Endothelial cell of hepatic sinusoid (primary cell): ENCODE measurements around the gene FUT2.

Experiments
- in situ Hi-C: cut with HindIII; loops from 2 replicates; pipeline ENCODE4 v1.10.0; 2017; ENCODE audit warnings: low sequenced_read_pairs

The FUT2 gene

DNA sequence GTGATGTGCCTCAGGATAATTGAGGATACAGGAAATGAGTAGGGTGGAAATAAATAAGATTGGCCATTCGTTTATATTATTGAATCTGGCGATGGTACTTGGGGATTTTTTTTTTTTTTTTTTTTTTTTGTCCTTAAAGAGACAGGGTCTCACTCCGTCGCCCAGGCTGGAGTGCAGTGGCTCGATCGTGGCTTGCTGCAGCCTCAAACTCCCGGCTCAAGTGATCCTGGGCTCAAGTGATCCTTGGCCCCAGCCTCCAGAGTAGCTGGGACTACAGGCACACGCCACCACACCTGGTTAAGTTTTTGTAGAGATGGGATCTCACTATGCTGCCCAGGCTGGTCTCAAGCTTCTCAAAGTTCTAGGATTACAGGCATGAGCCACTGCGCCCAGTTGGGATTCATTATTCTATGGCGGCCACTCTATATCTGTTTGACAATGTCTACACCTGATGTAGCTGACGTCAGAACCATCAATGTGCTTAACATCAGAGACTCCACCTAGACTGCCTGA, 26.5 kb downstream of the FUT2 start:
- in situ Hi-C loops = loop anchor here (5.0 kb wide), 2 partner anchors 90 kb away; partner anchors contain the start of gene BCAT2

DNA sequence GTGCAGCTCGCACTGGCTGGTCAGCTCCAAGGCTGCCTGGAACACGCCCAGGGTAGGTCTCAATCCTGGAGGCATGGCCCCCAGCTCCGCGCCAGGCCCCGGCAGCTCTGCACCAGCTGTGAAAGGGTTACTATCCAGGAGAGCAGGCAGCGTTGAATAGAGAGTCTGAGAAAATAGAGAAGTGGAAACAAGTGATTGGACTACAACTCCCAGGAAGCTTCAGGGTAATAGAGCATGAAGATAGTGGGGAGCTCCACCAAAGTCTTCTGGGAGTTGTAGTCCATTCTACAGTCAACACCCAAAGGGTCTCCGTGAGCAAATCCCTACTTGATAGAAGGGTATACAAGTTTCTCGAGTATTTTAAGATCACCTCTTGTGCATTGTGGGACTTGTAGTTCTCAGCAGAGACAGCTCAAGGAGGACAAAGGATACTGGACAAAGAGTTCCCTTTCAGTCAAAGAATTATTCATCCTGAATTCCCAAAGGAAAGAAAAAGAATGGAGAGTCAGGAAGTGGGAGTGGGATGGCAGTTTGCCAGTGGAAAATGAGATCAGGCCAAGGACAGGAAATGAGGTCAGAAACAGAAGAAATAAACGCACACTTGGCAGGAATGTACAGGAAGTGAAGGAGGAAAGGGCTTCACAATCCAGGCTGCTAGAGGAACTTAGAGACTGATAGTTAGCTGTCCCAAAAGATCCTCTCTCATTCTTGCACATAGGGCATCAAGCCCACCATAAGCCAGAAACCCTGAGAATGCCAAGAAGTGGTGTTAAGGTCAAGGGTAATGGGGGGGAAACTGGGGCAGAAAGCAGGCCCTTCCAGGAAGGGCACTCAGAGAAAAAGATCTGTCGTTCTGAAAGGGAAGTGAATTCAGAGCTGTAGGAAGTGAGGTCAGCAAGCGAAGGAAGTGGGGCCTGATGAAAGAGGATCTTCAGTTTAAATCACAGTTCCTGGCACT, 29.3 kb downstream of the FUT2 start:
- in situ Hi-C loops = loop anchor here (5.0 kb wide), 2 partner anchors 87 to 93 kb away; partner anchors contain the start of gene BCAT2

DNA sequence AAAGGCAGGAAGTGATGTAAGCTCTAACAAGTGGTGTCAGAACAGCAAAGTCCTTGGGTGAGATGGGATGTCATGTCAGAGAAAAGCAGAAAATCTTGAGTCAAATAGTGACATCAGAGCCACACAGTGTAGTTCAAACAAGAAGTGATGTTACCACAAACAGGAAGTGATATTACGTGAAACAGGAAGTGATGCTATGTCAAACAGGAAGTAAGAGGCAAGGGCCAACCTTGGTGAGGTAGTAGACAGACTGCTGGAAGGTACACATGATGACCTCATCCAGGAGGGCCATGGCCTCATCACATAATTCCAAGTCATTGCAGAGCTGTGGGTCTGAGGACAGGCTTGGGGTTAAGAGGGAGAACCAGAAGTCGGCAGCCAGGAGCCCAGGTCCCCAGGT, 30.8 kb downstream of the FUT2 start:
- in situ Hi-C loops = no loop called here

DNA sequence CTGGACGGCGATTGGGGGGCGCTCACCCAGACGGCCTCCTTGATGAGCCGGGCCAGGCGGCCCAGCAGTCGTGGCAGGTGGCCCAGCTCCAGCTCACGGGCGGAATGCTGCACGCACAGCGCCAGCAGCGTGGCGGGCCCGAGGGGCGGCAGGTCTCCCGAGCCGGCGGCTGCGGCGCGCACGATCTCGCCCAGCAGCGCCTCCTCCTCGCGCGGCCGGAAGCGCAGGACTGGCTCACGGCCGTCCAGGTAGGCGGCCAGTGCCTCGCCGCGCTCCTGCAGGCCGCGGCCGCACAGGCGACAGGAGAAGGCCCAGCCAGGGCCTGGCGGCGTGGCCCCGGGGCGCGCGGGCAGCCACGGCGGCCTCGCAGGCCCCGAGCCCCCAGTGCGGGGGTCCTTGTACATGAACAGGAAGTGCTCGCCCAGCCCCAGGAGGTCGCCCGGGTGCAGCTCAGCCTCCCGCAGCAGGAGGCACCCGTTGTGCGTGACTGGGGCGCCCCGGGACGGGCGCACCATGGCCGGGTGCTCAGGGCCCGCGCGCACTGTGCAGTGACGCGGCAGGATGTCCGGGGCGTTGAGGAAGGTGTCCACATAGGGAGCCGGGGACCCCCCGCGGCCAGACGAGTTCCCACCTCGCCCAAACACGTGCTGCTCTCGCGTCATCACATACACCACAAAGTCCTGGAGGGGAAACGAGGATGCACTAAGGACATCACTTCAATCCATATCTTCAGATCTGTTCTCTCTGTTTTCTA, 33.3 kb downstream of the FUT2 start:
- in situ Hi-C loops = no loop called here

DNA sequence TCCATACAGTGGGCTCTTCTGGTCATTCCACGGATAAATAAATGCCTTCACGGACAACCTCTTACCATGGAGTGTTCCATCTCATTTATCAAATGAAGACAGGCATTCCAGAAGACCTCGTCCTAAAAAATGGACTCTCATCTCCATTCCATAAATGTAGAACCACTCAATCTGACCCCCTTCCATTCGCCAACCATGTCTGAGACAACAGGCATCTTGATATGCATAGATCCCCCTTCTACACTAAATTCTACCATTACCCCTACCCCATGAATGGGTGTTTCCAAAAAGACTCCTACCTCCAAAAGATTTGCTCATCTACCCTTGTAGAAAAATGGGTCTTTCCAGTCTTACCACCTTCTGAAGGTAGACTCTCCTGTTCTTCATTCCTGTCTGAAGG, 35.7 kb downstream of the FUT2 start:
- in situ Hi-C loops = no loop called here

DNA sequence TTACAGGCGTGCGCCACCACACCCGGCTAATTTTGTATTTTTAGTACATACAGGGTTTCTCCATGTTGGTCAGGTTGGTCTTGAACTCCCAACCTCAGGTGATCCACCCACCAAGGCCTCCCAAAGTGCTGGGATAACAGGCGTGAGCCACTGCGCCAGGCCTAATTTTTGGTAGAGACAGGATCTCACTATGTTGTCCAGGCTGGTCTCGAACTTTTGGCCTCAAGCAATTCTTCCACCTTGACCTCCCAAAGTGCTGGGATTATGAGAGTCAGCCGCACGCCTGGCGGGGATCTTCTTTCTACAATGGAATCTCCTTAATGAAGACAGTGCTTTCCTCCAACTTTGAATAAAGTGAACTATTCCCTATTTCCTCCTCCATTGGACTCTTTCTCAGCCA, 38.9 kb downstream of the FUT2 start:
- in situ Hi-C loops = no loop called here

DNA sequence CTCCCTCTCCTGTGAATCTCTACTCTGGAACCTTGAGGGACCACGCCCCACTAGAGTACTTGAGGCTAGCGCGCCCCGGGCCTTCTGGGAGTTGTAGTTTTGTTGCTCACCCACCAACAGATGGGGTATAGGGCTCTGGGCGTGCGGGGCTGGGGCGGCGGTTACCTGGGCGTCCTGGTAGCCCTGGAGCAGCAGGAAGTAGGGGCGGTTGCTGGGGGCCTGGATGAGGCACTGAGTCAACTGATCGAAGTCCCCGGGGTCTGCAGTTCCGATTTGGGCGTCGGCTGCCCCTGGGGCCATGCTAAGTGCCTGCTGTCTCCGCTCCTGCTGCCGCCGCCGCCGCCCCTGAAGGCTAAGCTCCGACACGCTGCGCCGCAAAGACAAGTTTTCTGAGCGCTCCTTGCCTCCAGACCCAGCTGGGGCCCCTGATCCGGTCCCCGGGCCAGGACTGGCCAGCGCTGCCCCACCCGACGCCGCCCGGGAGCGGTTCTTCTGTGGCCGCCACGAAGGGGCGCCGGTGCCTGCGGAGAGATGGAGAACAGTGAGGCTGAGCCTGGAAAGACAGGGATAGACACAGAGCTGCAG, 39.4 kb downstream of the FUT2 start:
- in situ Hi-C loops = no loop called here

DNA sequence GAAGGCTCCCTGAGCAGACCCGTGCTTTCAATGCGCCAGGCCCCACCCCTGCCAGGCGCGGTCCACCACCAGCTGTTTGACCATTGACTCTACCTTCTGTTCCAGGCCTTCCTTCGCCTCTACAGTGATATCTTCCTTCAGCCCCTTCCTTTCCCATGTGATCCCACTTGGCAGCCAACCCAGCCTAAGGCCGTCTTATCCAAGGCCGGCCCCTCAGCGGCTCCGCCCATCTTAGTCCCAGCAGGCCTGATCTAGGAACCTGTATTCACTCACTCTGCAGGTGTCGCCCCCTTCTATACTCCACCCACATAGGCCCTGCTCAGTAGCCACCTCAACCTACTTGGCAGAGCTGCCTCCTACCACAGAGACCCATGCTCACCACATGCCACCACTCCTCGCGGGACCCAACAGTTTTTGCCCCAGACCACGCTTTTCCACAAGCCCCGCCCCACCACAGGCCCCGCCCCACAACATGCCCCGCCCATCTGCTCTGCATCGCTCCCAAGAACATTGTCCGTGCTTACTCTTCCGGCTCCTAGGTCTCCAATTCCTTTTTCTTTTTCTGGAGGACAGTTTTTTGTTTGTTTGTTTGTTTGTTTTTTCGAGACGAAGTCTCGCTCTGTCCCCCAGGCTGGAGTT, 41.7 kb downstream of the FUT2 start:
- in situ Hi-C loops = no loop called here

DNA sequence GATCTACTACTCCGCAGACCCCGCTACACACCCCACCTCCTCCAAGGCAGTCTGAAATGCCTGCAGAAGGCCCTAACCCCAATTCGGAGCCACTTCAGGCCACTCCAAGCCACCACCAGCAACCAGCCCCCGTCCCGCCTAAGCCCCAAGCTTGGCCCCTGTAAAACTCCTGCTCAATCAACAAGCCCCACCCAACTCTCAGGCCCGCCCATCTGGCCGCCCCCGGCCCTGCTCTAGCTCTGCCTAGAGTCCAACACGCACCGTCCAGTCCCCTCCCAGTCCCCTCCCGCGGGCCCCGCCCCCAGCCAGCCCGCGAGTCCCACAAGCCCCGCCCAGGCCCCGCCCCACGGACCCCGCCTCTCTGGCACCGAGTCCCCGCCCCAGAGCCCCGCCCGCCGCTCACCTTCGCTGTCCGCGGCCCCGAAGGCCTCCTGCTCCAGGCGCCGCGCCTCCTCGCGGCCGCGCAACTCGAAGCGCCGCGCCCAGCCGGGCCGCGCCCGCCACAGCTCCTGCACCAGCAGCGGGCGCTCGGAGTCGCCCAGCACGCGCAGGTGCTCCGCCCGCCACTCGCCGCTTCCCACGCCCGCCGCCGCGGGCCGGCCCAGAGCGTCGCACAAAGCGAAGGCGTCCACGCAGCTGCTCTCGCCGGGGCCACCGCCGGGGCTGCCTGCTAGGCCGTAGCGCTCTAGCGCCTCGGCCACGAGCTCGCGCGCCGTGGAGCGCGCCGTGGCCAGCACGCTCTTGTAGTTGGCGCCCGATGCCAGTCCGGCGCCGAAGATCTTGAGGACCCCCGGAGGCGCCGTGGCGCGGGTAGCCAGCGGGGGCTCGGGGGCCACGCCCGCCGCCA, 43.0 kb downstream of the FUT2 start:
- in situ Hi-C loops = no loop called here

DNA sequence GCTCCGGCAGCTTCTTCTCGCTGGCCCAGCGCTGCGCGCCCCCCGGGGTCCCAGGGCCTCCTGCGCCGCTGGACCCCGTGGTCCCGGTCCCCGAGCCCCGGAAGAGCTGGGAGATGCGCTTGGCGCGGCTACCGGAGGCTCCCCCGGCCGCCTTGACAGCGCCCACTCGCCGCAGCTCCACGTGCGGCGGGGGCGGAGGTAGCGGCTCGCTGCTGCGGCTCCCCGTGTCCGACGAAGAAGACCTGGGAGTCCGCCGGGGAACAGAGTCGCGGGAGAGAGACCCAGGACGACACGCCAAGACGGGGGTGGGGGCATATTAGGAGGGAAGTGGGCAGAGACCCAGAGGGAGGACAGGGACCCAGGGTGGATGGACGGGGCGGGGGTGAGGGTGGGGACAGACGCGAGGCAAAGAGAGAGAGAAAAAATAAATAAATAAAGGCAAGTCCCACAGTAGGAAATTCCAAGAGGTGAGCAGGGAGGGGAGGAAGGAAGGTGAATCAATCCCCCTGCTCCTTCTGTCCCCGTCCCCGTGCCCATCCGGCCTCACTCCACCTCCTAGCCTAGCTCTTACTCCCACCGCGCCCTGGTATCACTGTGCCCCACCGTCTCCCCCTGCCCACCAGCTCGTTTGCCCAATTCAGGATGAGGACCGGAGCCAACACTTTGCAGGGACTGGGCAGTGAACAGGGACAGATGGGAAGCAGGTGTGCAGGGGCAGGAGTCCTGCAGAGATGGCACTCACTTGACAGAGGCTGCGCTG, 43.8 kb downstream of the FUT2 start:
- in situ Hi-C loops = no loop called here

DNA sequence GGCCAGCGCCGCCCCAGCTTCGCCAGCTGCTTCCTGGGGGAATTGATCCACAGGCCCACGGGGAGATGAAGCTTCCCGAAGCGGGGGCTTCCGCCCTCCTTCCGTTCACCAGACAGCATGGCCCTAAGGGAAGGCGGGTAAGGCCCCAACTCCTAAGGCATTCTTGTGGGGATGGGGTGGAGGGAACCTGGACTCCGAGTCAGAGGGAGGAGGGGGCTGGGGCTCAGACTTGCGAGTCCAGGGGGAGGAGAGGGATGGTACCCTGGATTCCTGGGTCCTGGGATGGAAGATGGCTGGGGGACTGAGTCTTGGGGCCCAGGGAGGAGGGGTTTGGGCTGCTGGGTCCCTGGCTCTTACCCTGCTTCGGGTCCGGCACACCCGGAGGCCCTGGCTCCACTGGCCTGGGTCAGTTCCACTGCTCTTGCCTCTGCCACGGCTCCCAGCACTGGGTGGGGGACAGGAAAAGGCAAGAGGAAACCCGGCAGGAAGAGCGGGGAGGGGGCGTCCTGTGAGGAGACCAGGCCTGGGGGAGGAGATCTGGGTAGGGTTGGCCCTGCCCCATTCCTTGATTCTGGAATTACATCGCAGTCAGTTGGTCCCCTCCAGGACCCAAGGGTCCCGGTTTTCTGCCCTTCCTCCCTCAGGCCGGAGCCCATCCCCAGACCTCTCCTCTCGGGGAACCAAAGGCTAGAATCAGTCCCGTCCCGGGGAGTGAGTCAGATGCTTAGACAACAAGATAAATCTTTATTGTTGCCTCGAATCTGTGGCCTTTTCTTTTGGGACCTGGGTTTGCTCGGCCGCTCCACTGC, 44.6 kb downstream of the FUT2 start, which contains the start of gene RASIP1:
TSS of gene RASIP1 (minus strand) at position 447 of the 809 bp plus-strand sequence. CDS start at position 119, 328 bp downstream.
- in situ Hi-C loops = no loop called here

DNA sequence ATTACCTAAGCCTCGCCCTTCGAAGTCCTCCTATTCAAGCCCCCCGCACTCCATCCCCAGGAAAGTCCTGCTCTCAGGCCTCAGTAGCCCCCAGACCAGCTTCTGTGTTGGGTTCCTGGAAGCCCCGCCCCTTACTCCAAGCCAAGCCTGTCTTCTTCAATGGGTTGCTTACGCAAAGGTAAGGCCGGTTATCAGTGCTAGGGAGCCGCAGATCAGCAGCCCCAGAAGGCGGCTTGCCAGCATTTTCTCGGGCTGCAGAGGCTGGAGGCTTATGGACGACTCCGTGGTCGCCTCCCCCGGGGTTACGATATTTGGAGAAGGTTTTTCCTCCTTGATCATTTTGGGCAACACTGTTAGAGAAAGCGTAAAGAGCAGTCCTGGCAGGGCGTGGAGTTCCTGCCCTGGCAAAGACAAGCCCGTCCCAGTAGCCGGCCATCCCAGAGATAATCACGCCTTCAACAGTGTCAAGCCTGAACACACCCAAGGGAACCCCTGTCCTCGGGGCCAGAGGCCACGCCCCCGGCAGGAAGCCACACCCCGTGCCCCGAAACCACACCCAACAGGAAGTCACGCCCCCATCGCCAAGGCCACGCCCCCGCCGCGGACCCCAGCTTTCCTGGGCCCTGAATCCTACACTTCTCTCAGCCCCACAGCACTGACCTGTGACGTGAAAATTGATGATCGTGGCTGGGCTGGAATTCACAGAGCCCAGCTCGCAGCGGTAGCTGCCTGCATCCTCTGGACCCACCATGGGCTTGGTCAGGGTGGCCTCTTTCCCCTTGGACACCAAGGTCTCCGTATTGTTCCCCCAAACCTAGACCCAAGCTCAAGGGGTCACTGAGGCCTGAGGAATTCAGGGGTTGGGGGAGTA, 45.6 kb downstream of the FUT2 start:
- in situ Hi-C loops = no loop called here

DNA sequence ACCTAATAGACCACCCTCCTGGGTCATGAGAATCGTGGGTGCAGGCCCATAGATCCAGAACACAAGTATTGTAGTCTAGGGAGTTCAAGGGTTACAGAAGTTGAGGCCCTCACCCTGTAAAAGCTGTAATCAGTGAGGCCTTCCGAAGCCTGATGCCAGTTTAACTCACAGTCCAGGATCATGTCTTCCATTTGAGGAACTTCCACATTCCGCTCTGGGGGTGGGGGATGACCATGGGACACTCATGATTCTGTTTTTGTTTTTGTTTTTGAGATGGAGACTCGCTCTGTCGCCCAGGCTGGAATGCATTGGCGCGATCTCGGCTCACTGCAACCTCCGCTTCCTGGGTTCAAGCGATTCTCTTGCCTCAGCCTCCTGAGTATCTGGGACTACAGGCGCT, 46.3 kb downstream of the FUT2 start:
- in situ Hi-C loops = no loop called here

DNA sequence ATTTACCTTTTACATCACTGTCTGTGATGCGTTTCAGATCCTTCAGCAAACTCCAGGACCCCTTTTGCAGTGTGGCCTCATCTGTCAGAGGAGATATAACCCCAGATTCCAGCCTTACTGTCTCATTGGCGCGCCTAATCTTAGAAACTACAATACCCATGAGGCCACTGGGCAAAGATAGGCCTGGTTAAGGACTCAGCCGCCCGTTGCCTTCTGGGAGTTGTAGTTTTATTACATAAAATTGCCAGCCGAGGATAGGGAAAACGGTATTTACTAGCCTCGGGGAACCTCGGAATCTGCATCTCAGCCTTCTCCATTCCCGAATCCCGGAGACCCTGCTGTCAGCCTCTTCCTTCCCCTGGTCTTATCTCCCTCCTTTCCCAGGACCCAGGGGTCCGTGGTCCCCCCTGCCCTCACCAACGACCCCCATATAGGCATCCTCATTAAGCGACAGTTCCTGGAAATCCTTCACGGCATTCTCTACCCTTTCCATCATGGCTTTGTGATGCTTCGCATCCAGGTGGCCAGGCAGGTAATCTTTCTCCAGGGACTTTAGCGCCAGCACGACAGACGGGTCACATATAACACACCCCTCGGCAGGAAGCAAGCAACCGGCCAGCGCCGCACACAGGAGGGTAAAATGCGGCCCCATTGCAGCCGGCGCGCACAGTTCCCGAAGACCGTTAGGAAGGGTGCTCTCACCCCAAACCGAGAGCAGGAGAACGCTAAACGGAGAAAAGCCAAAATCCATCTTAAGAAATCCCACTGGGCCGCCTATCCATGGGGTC, 49.6 kb downstream of the FUT2 start:
- in situ Hi-C loops = no loop called here

DNA sequence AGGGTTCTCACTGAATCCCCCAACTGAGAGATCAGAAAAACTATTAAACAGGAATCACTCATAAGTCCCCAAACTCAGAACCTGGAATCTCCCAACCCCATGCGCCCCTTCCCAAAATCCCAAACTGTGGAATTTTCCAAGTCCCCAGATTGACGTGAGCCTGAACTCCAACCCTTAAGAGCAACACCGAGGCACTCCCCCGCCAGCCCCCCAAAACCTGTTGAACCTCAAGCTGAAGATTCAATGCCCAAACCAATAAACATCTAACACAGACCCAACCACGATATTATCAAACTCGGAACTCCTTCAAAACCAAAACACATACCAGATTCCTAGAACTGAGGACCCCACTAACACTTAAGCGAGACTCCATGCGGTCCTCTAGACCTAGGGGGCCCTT, 50.3 kb downstream of the FUT2 start:
- in situ Hi-C loops = no loop called here

DNA sequence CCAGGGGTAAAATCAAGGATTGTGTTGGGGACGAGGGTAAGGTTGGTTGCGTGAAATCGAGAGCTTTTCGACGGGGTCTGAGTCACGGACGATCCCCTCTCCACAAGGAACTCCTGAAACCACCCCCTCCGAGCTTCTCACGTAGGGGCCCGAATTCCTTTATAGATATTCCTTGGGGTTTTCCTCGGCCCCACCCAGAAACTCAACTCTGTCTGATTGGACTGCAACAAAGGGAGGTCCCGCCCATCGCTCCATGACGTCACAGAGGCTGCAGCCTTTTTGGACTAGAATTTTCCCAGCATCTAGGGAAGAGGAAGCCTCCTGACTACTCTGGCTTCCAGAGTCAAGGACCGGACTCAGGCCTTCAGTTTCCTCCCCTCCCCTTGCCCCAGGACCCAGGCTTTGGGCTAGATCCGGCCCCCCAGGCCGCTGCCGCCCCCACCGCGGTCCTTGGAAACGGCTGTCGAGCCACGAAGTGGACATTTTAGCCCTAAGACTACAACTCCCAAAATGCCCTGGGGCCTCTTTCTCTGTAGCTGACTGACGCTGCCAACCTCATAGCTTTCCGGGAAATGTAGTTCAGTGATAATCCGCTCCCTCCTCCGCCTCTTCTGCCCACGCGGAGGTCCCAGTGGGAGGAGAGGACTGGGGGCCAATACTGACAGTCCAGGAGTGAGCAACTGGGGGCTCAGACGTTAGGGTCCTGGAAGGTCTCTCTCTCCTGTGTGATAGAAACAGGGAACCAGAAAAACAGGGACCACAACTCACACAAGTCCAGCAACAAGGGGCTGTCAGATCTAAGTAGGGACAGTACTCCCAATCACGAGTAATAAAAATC, 51.2 kb downstream of the FUT2 start, which contains the start of gene IZUMO1:
TSS of gene IZUMO1 (minus strand) at position 172 of the 838 bp plus-strand sequence. CDS start 1,050 bp downstream, outside the sequence.
- in situ Hi-C loops = no loop called here
